GM10847 (cell line): ENCODE results near the gene RHOBTB1.

Experiments
- POLR2A ChIP-seq: IDR thresholded peaks from 2 replicates; pipeline ENCODE4 v1.6.1; 2011; ENCODE audit not compliant: insufficient read length; ENCODE audit errors: extremely low read depth

The RHOBTB1 gene

GRCh38 chr10:60944058-60944909 lies at the start of gene RHOBTB1:
Gene RHOBTB1 (minus strand): TSS chr10:60944185. CDS start chr10:60911542, 32,643 bp downstream.
- TF ChIP-seq POLR2A: no peak

- no peak for TF ChIP-seq POLR2A
Observed at GRCh38 chr10:60992636-60993035, 48.7 kb upstream of the RHOBTB1 start.

GRCh38 chr10:60990663-60991062 lies 46.7 kb upstream of the RHOBTB1 start:
- no peak for TF ChIP-seq POLR2A

- TF ChIP-seq POLR2A: no peak
Observed at GRCh38 chr10:60989400-60989876, 45.5 kb upstream of the RHOBTB1 start.

- no peak for TF ChIP-seq POLR2A
Observed at GRCh38 chr10:60986791-60987190, 42.8 kb upstream of the RHOBTB1 start.

GRCh38 chr10:60985951-60986350 lies 42.0 kb upstream of the RHOBTB1 start:
- no peak for TF ChIP-seq POLR2A

- no peak for TF ChIP-seq POLR2A
Observed at GRCh38 chr10:60980997-60981396, 37.0 kb upstream of the RHOBTB1 start.

GRCh38 chr10:60979667-60980104 lies 35.7 kb upstream of the RHOBTB1 start:
- no peak for TF ChIP-seq POLR2A

GRCh38 chr10:60978287-60979115 lies 34.5 kb upstream of the RHOBTB1 start:
- TF ChIP-seq POLR2A: no peak

GRCh38 chr10:60977161-60978122 lies 33.5 kb upstream of the RHOBTB1 start:
- no peak for TF ChIP-seq POLR2A

- TF ChIP-seq POLR2A: no peak
Observed at GRCh38 chr10:60976687-60977086, 32.7 kb upstream of the RHOBTB1 start.

GRCh38 chr10:60975716-60976115 lies 31.7 kb upstream of the RHOBTB1 start:
- TF ChIP-seq POLR2A: no peak

- no peak for TF ChIP-seq POLR2A
Observed at GRCh38 chr10:60974463-60975149, 30.6 kb upstream of the RHOBTB1 start.

GRCh38 chr10:60973086-60973485 lies 29.1 kb upstream of the RHOBTB1 start:
- TF ChIP-seq POLR2A: no peak

GRCh38 chr10:60970526-60970925 lies 26.5 kb upstream of the RHOBTB1 start:
- TF ChIP-seq POLR2A: no peak

- TF ChIP-seq POLR2A: no peak
Observed at GRCh38 chr10:60968504-60968903, 24.5 kb upstream of the RHOBTB1 start.
